ENCODE data around the gene CHI3L2.

Gene CHI3L2

GRCh38 chr1:111256988-111257658 lies 29.6 kb downstream of the CHI3L2 start:
- DNase-seq: no peak

GRCh38 chr1:111267801-111268508 lies 40.4 kb downstream of the CHI3L2 start:
- DNase-seq: no peak

GRCh38 chr1:111269825-111270406 lies 42.4 kb downstream of the CHI3L2 start:
- DNase-seq: no peak

- no peak for DNase-seq
Measured at GRCh38 chr1:111270771-111271463, 43.4 kb downstream of the CHI3L2 start.

- no peak for DNase-seq
Measured at GRCh38 chr1:111271464-111271801, 43.9 kb downstream of the CHI3L2 start.

GRCh38 chr1:111272081-111272480 lies 44.6 kb downstream of the CHI3L2 start:
- DNase-seq: no peak

GRCh38 chr1:111274653-111275052 lies 47.1 kb downstream of the CHI3L2 start:
- DNase-seq: no peak

GRCh38 chr1:111275079-111275478 lies 47.6 kb downstream of the CHI3L2 start:
- DNase-seq: no peak

GRCh38 chr1:111275780-111276433 lies 48.4 kb downstream of the CHI3L2 start:
- peak; percentile 22 for DNase-seq

- DNase-seq: no peak
Measured at GRCh38 chr1:111279144-111279543, 51.6 kb downstream of the CHI3L2 start.

- no peak for DNase-seq
Measured at GRCh38 chr1:111280267-111280666, 52.8 kb downstream of the CHI3L2 start.

- DNase-seq: no peak
Measured at GRCh38 chr1:111281411-111281810, 53.9 kb downstream of the CHI3L2 start.

- DNase-seq: no peak
Measured at GRCh38 chr1:111283838-111284237, 56.3 kb downstream of the CHI3L2 start.

GRCh38 chr1:111285879-111286278 lies 58.4 kb downstream of the CHI3L2 start:
- DNase-seq: no peak

- no peak for DNase-seq
Measured at GRCh38 chr1:111286912-111287311, 59.4 kb downstream of the CHI3L2 start.

- DNase-seq: no peak
Measured at GRCh38 chr1:111289371-111289770, 61.9 kb downstream of the CHI3L2 start.

- no peak for DNase-seq
Measured at GRCh38 chr1:111290104-111290503, 62.6 kb downstream of the CHI3L2 start.

GRCh38 chr1:111290630-111291029 lies 63.1 kb downstream of the CHI3L2 start, which contains the start of gene CHIA:
Gene CHIA (plus strand): TSS chr1:111290851. CDS start chr1:111310468, 19,617 bp downstream.
- peak; percentile 96 for DNase-seq
